Measurements from ENCODE around the gene SH3GL1.

DNA sequence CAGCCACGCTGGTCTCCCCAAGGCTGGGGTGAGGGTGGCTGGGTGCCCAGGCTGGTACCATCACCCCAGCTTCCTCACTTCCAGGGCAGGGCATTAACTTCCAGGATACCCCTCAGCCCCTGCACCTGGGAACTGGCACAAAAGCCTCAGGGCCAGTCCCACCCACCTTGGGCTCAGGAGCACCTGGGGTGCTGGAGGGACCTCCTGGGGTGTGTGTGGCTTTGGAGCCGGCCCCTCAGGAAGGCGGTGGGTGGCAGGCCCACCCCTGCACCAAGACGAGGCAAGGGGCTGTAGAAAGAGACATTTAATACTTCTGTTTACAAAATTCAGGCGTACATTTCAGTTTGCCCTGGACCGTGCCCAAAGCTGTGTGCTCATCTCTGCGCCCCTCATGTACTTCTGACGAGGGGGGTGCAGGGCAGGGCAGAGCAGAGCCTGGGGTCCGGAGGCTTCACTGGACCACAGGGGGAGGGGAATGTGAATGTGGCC is 40.2 kb downstream of the SH3GL1 start:
- TF ChIP-seq, protein P1, sequence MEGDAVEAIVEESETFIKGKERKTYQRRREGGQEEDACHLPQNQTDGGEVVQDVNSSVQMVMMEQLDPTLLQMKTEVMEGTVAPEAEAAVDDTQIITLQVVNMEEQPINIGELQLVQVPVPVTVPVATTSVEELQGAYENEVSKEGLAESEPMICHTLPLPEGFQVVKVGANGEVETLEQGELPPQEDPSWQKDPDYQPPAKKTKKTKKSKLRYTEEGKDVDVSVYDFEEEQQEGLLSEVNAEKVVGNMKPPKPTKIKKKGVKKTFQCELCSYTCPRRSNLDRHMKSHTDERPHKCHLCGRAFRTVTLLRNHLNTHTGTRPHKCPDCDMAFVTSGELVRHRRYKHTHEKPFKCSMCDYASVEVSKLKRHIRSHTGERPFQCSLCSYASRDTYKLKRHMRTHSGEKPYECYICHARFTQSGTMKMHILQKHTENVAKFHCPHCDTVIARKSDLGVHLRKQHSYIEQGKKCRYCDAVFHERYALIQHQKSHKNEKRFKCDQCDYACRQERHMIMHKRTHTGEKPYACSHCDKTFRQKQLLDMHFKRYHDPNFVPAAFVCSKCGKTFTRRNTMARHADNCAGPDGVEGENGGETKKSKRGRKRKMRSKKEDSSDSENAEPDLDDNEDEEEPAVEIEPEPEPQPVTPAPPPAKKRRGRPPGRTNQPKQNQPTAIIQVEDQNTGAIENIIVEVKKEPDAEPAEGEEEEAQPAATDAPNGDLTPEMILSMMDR (IDR thresholded peaks at IDR 0.05), result no peak
- no peak for TF ChIP-seq POLR2A (IDR thresholded peaks at IDR 0.05)
